GM12892 (cell line): ENCODE measurements around the gene CCND3.

Experiments used
- POLR2A ChIP-seq: IDR thresholded peaks from 2 replicates; pipeline ENCODE4 v1.6.1; 2011; ENCODE audit warnings: low read depth, low read length, control low read depth
- POLR2AphosphoS5 ChIP-seq: IDR thresholded peaks from 2 replicates; pipeline ENCODE4 v1.6.1; 2011; ENCODE audit warnings: low read depth, low read length, control low read depth
- TAF1 ChIP-seq: IDR thresholded peaks from 2 replicates; pipeline ENCODE4 v1.6.1; 2011; ENCODE audit warnings: low read depth, mild to moderate bottlenecking, control low read depth, low read length, borderline replicate concordance

DNA sequence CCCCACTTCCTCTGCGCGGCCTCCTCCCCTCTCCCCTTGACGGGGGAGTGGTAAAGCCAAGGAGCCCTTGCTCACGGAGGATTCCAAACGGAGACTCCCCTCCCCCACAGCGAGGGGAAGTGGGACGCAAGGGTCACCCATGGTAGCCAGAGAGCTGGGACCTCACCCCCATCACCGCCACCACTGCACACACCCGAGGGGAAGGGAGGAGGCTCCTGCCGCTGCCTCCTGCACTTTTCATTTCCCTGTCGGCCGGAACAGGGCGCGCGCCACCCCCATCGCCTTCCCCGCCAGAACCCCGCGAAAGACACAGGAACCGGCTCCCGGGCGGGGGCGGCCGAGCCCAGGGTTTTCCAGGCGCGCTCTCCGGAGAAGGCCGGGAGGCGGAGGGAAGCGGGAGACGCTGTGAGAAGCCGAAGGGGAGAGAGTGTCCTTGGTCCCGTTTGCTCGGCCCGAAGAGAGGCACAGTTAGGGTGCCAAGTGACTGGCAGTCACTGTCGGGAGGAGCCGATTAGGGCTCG lies 789 bp downstream of the CCND3 start:
- TF ChIP-seq POLR2AphosphoS5, result no peak
- no peak for TF ChIP-seq POLR2A
- no peak for TF ChIP-seq TAF1
